Measurements from ENCODE around the gene METTL6.

METTL6 gene

GRCh38 chr3:15361494-15362214 lies 65.7 kb downstream of the METTL6 start:
- Mint-ChIP-seq H3K27ac (peak overlapping the region; percentile 17 to 62), H3K27me3 (no peaks in the 10 kb centered on the region), H3K4me1 (ENCODE audit: low read depth in 2 of 2) (peaks cover 15 to 26% of the 10 kb centered on the region in 2 donors), H3K4me3 (peak overlapping the region in 1 of 2 donors; percentile 71), H3K36me3 (ENCODE audit: insufficient read depth) (no peaks in the 10 kb centered on the region), H3K9me3 (no peaks in the 10 kb centered on the region)
- DNase-seq (no peak), ATAC-seq (replicated peaks) (no peak)

GRCh38 chr3:15360788-15361493 lies 66.4 kb downstream of the METTL6 start:
- peaks cover 20 to 33% of the 10 kb centered on the region in 2 donors for H3K4me1 Mint-ChIP-seq (ENCODE audit: low read depth in 2 of 2)
- no peak overlapping the region for H3K4me3 Mint-ChIP-seq
- peak overlapping the region; percentile 17 to 19 for H3K27ac Mint-ChIP-seq
- H3K36me3 Mint-ChIP-seq (ENCODE audit: insufficient read depth), result no peaks in the 10 kb centered on the region
- no peaks in the 10 kb centered on the region for H3K27me3 Mint-ChIP-seq
- no peaks in the 10 kb centered on the region for H3K9me3 Mint-ChIP-seq
- no peak for ATAC-seq (replicated peaks)
- DNase-seq, result no peak

Measured in effector memory CD8-positive, alpha-beta T cell (primary cell).